Trophoblast cell (in vitro differentiated cells and primary cell): ENCODE data around the gene CDK6.

Source experiments
- DNase-seq, 2 donors: peaks; one replicate each; pipeline ENCODE4 v3.0.0-alpha.2; 2016
- H2AFZ ChIP-seq: 2 replicates; pipeline ENCODE4 v1.6.1; 2013; ENCODE audit warnings: low read length, moderate library complexity, mild to moderate bottlenecking; ENCODE audit not compliant: insufficient read depth, poor library complexity
- H2AK5ac ChIP-seq: 2 replicates; pipeline ENCODE4 v1.6.1; 2013; ENCODE audit warnings: mild to moderate bottlenecking, low read length
- H2BK120ac ChIP-seq: 2 replicates; pipeline ENCODE4 v1.6.1; 2013; ENCODE audit warnings: low read length, mild to moderate bottlenecking, moderate library complexity; ENCODE audit not compliant: insufficient read depth, poor library complexity
- H2BK12ac ChIP-seq: 2 replicates; pipeline ENCODE4 v1.6.1; 2013; ENCODE audit warnings: mild to moderate bottlenecking, low read length, moderate library complexity
- H2BK5ac ChIP-seq: 2 replicates; pipeline ENCODE4 v1.6.1; 2013; ENCODE audit warnings: low read length, low read depth, moderate library complexity, mild to moderate bottlenecking; ENCODE audit not compliant: poor library complexity
- H3K14ac ChIP-seq: 2 replicates; pipeline ENCODE4 v1.6.1; 2013; ENCODE audit warnings: mild to moderate bottlenecking, low read length
- H3K18ac ChIP-seq: 2 replicates; pipeline ENCODE4 v1.6.1; 2013; ENCODE audit warnings: mild to moderate bottlenecking, low read length
- H3K23ac ChIP-seq: 2 replicates; pipeline ENCODE4 v1.6.1; 2013; ENCODE audit warnings: low read length
- H3K27ac ChIP-seq: 2 replicates; pipeline ENCODE4 v1.5.1; 2013; ENCODE audit warnings: low read depth, mild to moderate bottlenecking, inconsistent platforms, low read length, moderate library complexity
- H3K27me3 ChIP-seq: 2 replicates; pipeline ENCODE4 v1.6.1; 2013; ENCODE audit warnings: inconsistent platforms, mild to moderate bottlenecking, low read length, moderate library complexity; ENCODE audit not compliant: insufficient read depth
- H3K36me3 ChIP-seq, 2 experiments: 1 replicate in 1 of 2; 2 replicates in 1 of 2; pipeline ENCODE4 v1.6.1; 2013; ENCODE audit warnings: low read length in 2 of 2, mild to moderate bottlenecking in 2 of 2, moderate library complexity in 1 of 2; ENCODE audit not compliant: insufficient read depth in 2 of 2, control insufficient read depth in 1 of 2
- H3K4ac ChIP-seq: 2 replicates; pipeline ENCODE4 v1.6.1; 2013; ENCODE audit warnings: low read depth, mild to moderate bottlenecking, low read length, moderate library complexity
- H3K4me1 ChIP-seq, 2 experiments: 1 replicate in 1 of 2; 2 replicates in 1 of 2; pipeline ENCODE4 v1.6.1; 2013; ENCODE audit warnings: low read length in 2 of 2, mild to moderate bottlenecking in 2 of 2, moderate library complexity in 1 of 2; ENCODE audit not compliant: insufficient read depth in 2 of 2, control insufficient read depth in 1 of 2
- H3K4me2 ChIP-seq: 2 replicates; pipeline ENCODE4 v1.6.1; 2013; ENCODE audit warnings: inconsistent platforms, mild to moderate bottlenecking, low read length, moderate library complexity
- H3K4me3 ChIP-seq: 2 replicates; pipeline ENCODE4 v1.5.1; 2013; ENCODE audit warnings: mild to moderate bottlenecking, low read depth, low read length, inconsistent platforms
- H3K79me1 ChIP-seq: one replicate; pipeline ENCODE4 v1.6.1; 2013; ENCODE audit warnings: low read length
- H3K79me2 ChIP-seq: 2 replicates; pipeline ENCODE4 v1.6.1; 2013; ENCODE audit warnings: low read length, mild to moderate bottlenecking; ENCODE audit not compliant: control insufficient read depth, insufficient read depth, poor library complexity
- H3K9ac ChIP-seq: 2 replicates; pipeline ENCODE4 v1.6.1; 2013; ENCODE audit warnings: mild to moderate bottlenecking, low read length
- H3K9me3 ChIP-seq: 2 replicates; pipeline ENCODE4 v1.6.1; 2013; ENCODE audit warnings: low read depth, mild to moderate bottlenecking, control low read depth, inconsistent platforms, low read length; ENCODE audit not compliant: insufficient read depth
- H4K12ac ChIP-seq: 2 replicates; pipeline ENCODE4 v1.6.1; 2013; ENCODE audit warnings: low read depth, mild to moderate bottlenecking, low read length, moderate library complexity
- H4K8ac ChIP-seq: 2 replicates; pipeline ENCODE4 v1.6.1; 2013; ENCODE audit warnings: low read depth, mild to moderate bottlenecking, low read length, moderate library complexity
- H4K91ac ChIP-seq: one replicate; pipeline ENCODE4 v1.6.1; 2013; ENCODE audit warnings: low read depth, mild to moderate bottlenecking, low read length, moderate library complexity
- whole genome bisulfite sequencing: extraction: QIAGEN DNeasy Blood & Tissue Kit; methylation state at CpG from one replicate; pipeline ENCODE4 v1.1.7; 2013; ENCODE audit warnings: missing lambda C conversion rate; ENCODE audit not compliant: insufficient read length, insufficient coverage; ENCODE audit errors: extremely low coverage; 5-methylcytosine and 5-hydroxymethylcytosine counted together

The CDK6 gene

GRCh38 chr7:92650391-92650790 is 186.0 kb downstream of the CDK6 start:
- no CpG with 5 or more reads among the region's 3 CpGs for WGBS
- Histone ChIP-seq H3K79me2 (no peaks in the 10 kb centered on the region), H3K79me1 (no peaks in the 10 kb centered on the region), H2BK5ac (no peak overlapping the region), H2AFZ (no peak overlapping the region), H3K4ac (no peak overlapping the region), H3K4me1 (peaks cover 0 to 8% of the 10 kb centered on the region in 2 experiments), H4K12ac (no peak overlapping the region), H3K36me3 (peaks cover 0 to 1% of the 10 kb centered on the region in 2 experiments), H3K4me3 (no peak overlapping the region), H4K8ac (no peak overlapping the region), H3K27me3 (no peaks in the 10 kb centered on the region), H4K91ac (no peak overlapping the region), H2AK5ac (no peak overlapping the region), H3K27ac (no peak overlapping the region), H3K23ac (no peak overlapping the region), H3K18ac (no peak overlapping the region), H3K9ac (no peak overlapping the region), H2BK12ac (no peak overlapping the region), H2BK120ac (no peak overlapping the region), H3K4me2 (no peak overlapping the region), H3K9me3 (no peaks in the 10 kb centered on the region), H3K14ac (no peak overlapping the region)
- no peak for DNase-seq

GRCh38 chr7:92648067-92648466 is 188.3 kb downstream of the CDK6 start:
- no peak overlapping the region for H3K18ac ChIP-seq
- H3K27me3 ChIP-seq, result no peaks in the 10 kb centered on the region
- peaks cover 2% of the 10 kb centered on the region for H3K79me1 ChIP-seq
- H3K4me2 ChIP-seq, result no peak overlapping the region
- H3K23ac ChIP-seq, result no peak overlapping the region
- no peak overlapping the region for H3K14ac ChIP-seq
- no peak for DNase-seq
- H3K9me3 ChIP-seq, result no peaks in the 10 kb centered on the region
- H4K12ac ChIP-seq, result no peak overlapping the region
- H3K4me1 ChIP-seq, result peaks cover 0 to 3% of the 10 kb centered on the region in 2 experiments
- no peaks in the 10 kb centered on the region for H3K79me2 ChIP-seq
- H4K91ac ChIP-seq, result no peak overlapping the region
- H3K4me3 ChIP-seq, result no peak overlapping the region
- no peak overlapping the region for H3K9ac ChIP-seq
- H2BK120ac ChIP-seq, result no peak overlapping the region
- H2AK5ac ChIP-seq, result no peak overlapping the region
- no CpG with 5 or more reads among the region's 4 CpGs for WGBS
- no peak overlapping the region for H3K27ac ChIP-seq
- H3K36me3 ChIP-seq, result peaks cover 0 to 1% of the 10 kb centered on the region in 2 experiments
- H2AFZ ChIP-seq, result no peak overlapping the region
- H2BK5ac ChIP-seq, result no peak overlapping the region
- no peak overlapping the region for H4K8ac ChIP-seq
- H2BK12ac ChIP-seq, result no peak overlapping the region
- H3K4ac ChIP-seq, result no peak overlapping the region

GRCh38 chr7:92647652-92648051 is 188.7 kb downstream of the CDK6 start:
- peaks cover 2% of the 10 kb centered on the region for H3K79me1 ChIP-seq
- H3K27ac ChIP-seq, result no peak overlapping the region
- H3K4me3 ChIP-seq, result no peak overlapping the region
- H3K4me1 ChIP-seq, result peaks cover 0 to 2% of the 10 kb centered on the region in 2 experiments
- H4K12ac ChIP-seq, result no peak overlapping the region
- no peak overlapping the region for H2BK5ac ChIP-seq
- no peak overlapping the region for H3K4me2 ChIP-seq
- no peak overlapping the region for H3K23ac ChIP-seq
- no peak overlapping the region for H4K91ac ChIP-seq
- H3K9ac ChIP-seq, result no peak overlapping the region
- H3K36me3 ChIP-seq, result peaks cover 0 to 1% of the 10 kb centered on the region in 2 experiments
- H2AK5ac ChIP-seq, result no peak overlapping the region
- H2BK120ac ChIP-seq, result no peak overlapping the region
- H4K8ac ChIP-seq, result no peak overlapping the region
- no peaks in the 10 kb centered on the region for H3K27me3 ChIP-seq
- H3K79me2 ChIP-seq, result no peaks in the 10 kb centered on the region
- H3K14ac ChIP-seq, result no peak overlapping the region
- no peak overlapping the region for H2AFZ ChIP-seq
- no peak for DNase-seq
- no CpG with 5 or more reads among the region's 2 CpGs for WGBS
- no peak overlapping the region for H3K4ac ChIP-seq
- H3K18ac ChIP-seq, result no peak overlapping the region
- H3K9me3 ChIP-seq, result no peaks in the 10 kb centered on the region
- H2BK12ac ChIP-seq, result no peak overlapping the region

- Histone ChIP-seq H3K23ac (no peak overlapping the region), H3K36me3 (peaks cover 0 to 1% of the 10 kb centered on the region in 2 experiments), H3K4ac (no peak overlapping the region), H3K4me3 (no peak overlapping the region), H3K79me2 (no peaks in the 10 kb centered on the region), H3K14ac (no peak overlapping the region), H2BK12ac (no peak overlapping the region), H3K79me1 (peaks cover 2% of the 10 kb centered on the region), H4K8ac (no peak overlapping the region), H2BK120ac (no peak overlapping the region), H4K12ac (no peak overlapping the region), H3K27ac (no peak overlapping the region), H3K4me2 (no peak overlapping the region), H4K91ac (no peak overlapping the region), H2AFZ (no peak overlapping the region), H2BK5ac (no peak overlapping the region), H3K9ac (no peak overlapping the region), H3K18ac (no peak overlapping the region), H3K4me1 (no peaks in the 10 kb centered on the region), H2AK5ac (no peak overlapping the region), H3K9me3 (no peaks in the 10 kb centered on the region), H3K27me3 (no peaks in the 10 kb centered on the region)
- no CpG with 5 or more reads among the region's 5 CpGs for WGBS
- no peak for DNase-seq
Observed at GRCh38 chr7:92647011-92647625, 189.3 kb downstream of the CDK6 start.
